ENCODE results near the gene TNFRSF1B. TPM values are rescaled to one million over a fixed set of nuclear protein-coding genes. Genes with fewer than 3 reads are reported as not detected.

TNFRSF1B gene
- total RNA-seq, 6 experiments from 2014 or later = 0.14 to 0.66 (median 0.33) TPM

DNA sequence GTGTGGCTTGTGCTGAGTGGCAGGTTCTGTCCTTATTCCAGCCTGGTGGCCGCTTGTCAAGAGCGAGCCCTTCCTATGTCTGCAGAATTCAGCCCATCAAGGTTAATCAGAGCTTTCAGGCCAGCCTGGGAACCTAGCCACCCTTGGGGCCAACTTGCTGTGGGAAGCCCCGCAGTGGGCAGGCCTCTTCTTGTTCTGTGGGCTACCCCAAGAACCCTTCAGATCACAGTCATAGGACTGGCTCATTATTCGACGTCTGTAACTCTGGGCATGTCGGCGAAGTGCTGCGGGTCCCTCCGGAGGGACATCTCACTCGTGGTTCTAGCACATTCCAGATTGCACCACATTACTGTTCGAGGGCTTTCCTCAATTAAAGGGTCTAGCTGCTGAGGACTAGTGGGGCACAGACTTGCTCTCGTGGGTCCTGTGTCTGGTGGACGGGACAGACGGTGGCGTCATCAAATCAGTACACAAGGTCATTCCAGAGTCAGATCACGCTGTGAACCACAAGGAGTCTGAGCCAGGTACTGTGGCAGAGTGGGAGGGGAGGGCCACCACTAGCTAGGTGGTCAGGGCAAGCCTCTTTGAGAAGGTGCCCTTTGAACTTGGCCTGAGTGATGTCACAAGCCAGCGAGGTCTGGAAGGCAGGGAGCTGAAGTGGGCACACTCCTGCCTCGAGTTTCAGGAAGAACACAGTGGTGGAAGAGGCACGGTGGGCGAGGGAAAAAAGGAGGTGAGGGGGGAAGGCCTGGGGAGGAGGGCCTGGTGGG, 20.3 kb upstream of the TNFRSF1B start:
- Mint-ChIP-seq H3K4me1 (ENCODE audit: low read depth) (peaks cover 30% of the 10 kb centered on the region), H3K27ac (no peak overlapping the region), H3K27me3 (ENCODE audit: insufficient read depth) (no peaks in the 10 kb centered on the region; the same call in 1 of the 2 replicates), H3K36me3 (ENCODE audit: low read depth) (peaks cover 8% of the 10 kb centered on the region), H3K9me3 (peaks cover 4% of the 10 kb centered on the region; the same call in 1 of the 2 replicates), H3K4me3 (no peak overlapping the region)
- TF ChIP-seq, protein P1, sequence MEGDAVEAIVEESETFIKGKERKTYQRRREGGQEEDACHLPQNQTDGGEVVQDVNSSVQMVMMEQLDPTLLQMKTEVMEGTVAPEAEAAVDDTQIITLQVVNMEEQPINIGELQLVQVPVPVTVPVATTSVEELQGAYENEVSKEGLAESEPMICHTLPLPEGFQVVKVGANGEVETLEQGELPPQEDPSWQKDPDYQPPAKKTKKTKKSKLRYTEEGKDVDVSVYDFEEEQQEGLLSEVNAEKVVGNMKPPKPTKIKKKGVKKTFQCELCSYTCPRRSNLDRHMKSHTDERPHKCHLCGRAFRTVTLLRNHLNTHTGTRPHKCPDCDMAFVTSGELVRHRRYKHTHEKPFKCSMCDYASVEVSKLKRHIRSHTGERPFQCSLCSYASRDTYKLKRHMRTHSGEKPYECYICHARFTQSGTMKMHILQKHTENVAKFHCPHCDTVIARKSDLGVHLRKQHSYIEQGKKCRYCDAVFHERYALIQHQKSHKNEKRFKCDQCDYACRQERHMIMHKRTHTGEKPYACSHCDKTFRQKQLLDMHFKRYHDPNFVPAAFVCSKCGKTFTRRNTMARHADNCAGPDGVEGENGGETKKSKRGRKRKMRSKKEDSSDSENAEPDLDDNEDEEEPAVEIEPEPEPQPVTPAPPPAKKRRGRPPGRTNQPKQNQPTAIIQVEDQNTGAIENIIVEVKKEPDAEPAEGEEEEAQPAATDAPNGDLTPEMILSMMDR (IDR thresholded peaks at IDR 0.05) = no peak
- no peak for DNase-seq

DNA sequence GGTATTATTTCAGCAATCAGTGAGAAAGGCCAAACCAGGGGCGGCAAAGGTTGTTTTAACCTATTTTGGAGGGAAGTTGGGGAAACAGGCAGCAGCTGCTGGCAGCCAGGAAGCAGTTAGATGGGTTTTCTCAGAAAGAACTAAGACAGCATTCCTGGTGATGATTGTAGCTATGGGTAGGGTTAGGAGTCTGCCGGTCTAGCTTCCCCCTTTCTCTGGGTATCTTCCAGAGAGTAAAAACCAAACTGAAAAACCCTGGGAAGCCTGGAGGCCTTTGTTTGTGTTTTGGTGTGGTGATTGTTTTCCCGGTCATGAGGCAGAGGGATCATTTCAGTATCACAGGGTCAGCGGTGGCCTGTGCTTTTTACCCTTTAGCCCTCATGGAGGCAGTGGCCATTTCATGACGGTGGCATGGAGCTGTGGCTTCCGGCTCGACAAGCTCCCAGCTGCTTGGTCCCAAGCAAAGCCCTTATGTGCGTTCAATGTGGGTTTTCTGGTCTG, 19.5 kb upstream of the TNFRSF1B start:
- Mint-ChIP-seq H3K27ac (no peak overlapping the region), H3K36me3 (ENCODE audit: low read depth) (peaks cover 8% of the 10 kb centered on the region), H3K4me3 (no peak overlapping the region), H3K27me3 (ENCODE audit: insufficient read depth) (no peaks in the 10 kb centered on the region; the same call in 1 of the 2 replicates), H3K4me1 (ENCODE audit: low read depth) (peaks cover 30% of the 10 kb centered on the region), H3K9me3 (peaks cover 4% of the 10 kb centered on the region; the same call in 1 of the 2 replicates)
- TF ChIP-seq, protein P1 (IDR thresholded peaks at IDR 0.05) = no peak
- DNase-seq = no peak

DNA sequence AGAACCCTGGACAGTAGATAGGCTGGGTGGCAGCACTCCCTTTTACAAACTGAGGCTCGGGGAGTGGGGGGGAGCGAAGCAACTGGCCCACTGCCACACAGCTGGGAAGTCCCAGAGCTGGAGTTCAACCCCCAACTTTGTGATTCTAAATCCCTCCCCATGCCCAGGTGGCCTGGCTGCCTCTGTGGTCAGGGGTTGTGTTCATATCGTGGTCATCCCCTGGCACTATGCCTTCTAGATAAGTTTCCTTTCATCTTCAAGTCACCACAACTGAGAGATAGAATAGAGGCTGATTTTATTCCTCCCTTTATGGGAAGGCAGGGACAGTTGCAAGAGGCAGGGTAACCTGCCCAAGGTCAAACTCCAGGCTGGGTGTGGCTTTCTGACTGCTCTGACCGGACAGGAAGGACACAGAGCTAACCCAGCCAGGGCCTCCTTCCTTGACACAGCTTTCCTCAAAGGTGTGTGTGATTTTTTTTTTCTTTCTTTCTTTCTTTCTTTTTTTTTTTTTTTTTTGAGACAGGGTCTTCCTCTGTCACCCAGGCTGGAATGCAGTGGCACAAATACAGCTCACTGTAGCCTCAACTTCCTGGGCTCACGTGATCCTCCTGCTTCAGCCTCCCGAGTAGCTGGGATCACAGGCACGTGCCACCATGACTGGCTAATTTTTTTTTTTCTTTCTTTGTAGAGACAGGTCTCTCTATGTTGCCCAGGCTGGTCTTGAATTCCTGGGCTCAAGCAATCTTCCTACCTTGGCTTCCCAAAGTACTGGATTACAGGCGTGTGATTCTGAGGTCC, 18.4 kb upstream of the TNFRSF1B start:
- Mint-ChIP-seq H3K4me1 (ENCODE audit: low read depth) (peaks cover 33% of the 10 kb centered on the region), H3K36me3 (ENCODE audit: low read depth) (peaks cover 8% of the 10 kb centered on the region), H3K27me3 (ENCODE audit: insufficient read depth) (no peaks in the 10 kb centered on the region; the same call in 1 of the 2 replicates), H3K27ac (no peak overlapping the region), H3K9me3 (peaks cover 4% of the 10 kb centered on the region; the same call in 1 of the 2 replicates), H3K4me3 (no peak overlapping the region)
- TF ChIP-seq, protein P1 (IDR thresholded peaks at IDR 0.05) = no peak
- no peak for DNase-seq

DNA sequence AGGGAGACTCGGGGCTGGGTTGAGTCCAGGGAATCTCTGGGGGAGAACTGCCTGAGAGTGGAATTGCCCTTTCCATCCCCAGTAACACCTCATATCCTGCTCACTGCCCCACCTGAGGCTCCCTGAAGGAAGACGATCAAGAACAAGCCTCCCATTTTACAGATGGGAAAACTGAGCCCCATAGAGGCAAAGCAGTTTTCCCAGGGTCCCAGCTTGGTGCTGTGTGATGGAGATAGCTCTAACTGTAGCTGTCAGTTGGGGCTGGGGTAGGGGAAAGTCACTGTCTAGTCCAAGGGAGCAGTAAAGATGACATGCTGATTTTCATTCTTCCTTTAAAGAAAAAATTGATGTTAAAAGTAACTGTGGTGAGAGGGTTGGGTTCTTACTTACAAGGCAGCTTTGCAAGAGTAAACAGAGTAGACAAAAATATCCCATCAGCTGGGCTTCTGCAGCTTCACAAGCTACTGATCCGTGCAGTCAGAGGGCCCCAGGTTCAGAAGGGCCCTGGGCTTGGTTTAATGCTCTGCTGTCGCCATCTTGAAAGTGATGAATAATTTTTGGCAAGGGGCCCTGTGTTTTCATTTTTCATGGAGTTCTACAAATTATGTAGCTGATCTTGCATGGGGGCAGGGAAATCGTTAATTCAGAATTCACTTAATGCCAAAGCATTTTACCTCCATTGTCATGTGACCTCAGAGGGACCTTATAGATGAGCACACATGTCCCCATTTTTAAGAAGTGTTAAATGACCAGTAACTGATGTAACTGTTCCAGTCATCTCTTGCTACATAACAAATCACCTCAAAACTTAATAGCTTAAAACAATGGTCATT, 17.6 kb upstream of the TNFRSF1B start:
- Mint-ChIP-seq H3K4me1 (ENCODE audit: low read depth) (peaks cover 32% of the 10 kb centered on the region), H3K4me3 (no peak overlapping the region)
- no peak for DNase-seq

More for the DNA sequence above, 17.6 kb upstream of the TNFRSF1B start:
- Mint-ChIP-seq H3K27me3 (ENCODE audit: insufficient read depth) (no peaks in the 10 kb centered on the region; the same call in 1 of the 2 replicates), H3K27ac (no peak overlapping the region), H3K36me3 (ENCODE audit: low read depth) (peaks cover 8% of the 10 kb centered on the region), H3K9me3 (peaks cover 4% of the 10 kb centered on the region; the same call in 1 of the 2 replicates)
- TF ChIP-seq, protein P1 (IDR thresholded peaks at IDR 0.05) = no peak

Data from HFFc6 (cell line).